Astrocyte (in vitro differentiated cells and primary cell): ENCODE results near the gene MVP.

Experiments
- EZH2 ChIP-seq: IDR thresholded peaks from 2 replicates; pipeline ENCODE4 v1.6.1; 2012; ENCODE audit warnings: mild to moderate bottlenecking, low read length, inconsistent platforms; ENCODE audit not compliant: insufficient read depth
- TF ChIP-seq, protein P1 (sequence below): IDR thresholded peaks from 2 replicates; pipeline ENCODE4 v1.5.1; 2011; ENCODE audit warnings: low read depth, mild to moderate bottlenecking, inconsistent platforms, low read length, moderate library complexity; ENCODE audit not compliant: insufficient read depth

GRCh38 chr16:29824589-29825144, 4.4 kb downstream of the MVP start:
- TF ChIP-seq, protein P1, sequence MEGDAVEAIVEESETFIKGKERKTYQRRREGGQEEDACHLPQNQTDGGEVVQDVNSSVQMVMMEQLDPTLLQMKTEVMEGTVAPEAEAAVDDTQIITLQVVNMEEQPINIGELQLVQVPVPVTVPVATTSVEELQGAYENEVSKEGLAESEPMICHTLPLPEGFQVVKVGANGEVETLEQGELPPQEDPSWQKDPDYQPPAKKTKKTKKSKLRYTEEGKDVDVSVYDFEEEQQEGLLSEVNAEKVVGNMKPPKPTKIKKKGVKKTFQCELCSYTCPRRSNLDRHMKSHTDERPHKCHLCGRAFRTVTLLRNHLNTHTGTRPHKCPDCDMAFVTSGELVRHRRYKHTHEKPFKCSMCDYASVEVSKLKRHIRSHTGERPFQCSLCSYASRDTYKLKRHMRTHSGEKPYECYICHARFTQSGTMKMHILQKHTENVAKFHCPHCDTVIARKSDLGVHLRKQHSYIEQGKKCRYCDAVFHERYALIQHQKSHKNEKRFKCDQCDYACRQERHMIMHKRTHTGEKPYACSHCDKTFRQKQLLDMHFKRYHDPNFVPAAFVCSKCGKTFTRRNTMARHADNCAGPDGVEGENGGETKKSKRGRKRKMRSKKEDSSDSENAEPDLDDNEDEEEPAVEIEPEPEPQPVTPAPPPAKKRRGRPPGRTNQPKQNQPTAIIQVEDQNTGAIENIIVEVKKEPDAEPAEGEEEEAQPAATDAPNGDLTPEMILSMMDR: no peak
- no peak for TF ChIP-seq EZH2
